ENCODE data around the gene PTPRQ.

Gene PTPRQ

GRCh38 chr12:80708259-80708974 lies 264.4 kb downstream of the PTPRQ start:
- in situ Hi-C loops (cut with HindIII; ENCODE audit: low pct_unique_long_range_greater_than_20kb, low sequenced_read_pairs): no loop called here
- DNase-seq (ENCODE audit: low read depth in 1 of 2, low spot score in 1 of 2): no peak
- TF ChIP-seq JUND (IDR thresholded peaks at IDR 0.05; ENCODE audit: low read depth): no peak

- no peak for TF ChIP-seq JUND (IDR thresholded peaks at IDR 0.05; ENCODE audit: low read depth)
- DNase-seq (ENCODE audit: low read depth in 1 of 2, low spot score in 1 of 2): no peak
- in situ Hi-C loops (cut with HindIII; ENCODE audit: low pct_unique_long_range_greater_than_20kb, low sequenced_read_pairs): no loop called here
Measured at GRCh38 chr12:80708975-80709328, 264.9 kb downstream of the PTPRQ start.

GRCh38 chr12:80709811-80710726 lies 266.0 kb downstream of the PTPRQ start:
- DNase-seq (ENCODE audit: low read depth in 1 of 2, low spot score in 1 of 2): no peak
- no peak for TF ChIP-seq JUND (IDR thresholded peaks at IDR 0.05; ENCODE audit: low read depth)
- in situ Hi-C loops (cut with HindIII; ENCODE audit: low pct_unique_long_range_greater_than_20kb, low sequenced_read_pairs): no loop called here

DNA sequence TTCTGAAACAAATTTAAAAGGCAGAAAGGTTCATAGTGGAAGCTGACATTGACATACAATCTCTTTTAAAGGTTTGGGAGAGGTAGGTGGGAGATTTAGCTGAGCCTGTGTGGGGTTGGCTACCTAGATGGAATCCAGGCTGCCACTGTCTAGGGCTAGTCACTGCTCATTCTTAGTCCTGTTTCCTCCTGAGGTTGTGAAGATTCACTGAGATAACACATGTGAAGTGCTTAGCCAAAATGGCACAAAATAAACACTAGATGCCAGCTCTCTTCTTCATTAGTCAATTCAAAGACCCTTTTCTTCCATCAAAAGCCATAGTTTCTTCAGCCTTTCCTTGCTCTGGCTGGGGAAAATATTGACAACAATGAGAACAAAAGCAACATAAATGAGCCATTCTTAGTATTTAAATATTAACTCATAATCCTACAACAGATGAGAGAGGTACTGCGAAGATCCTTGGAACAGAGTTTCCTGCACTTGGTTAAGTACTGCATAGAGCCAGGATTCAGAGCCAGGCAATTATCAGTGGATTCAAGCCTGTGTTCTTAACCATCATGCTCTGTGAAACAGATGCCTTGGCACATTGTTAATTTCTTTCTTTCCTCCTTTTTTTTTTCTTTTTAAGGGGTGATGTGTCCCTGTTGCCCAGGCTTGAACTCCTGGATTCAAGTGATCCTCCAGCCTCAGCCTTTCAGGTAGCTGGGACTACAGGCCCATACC lies 266.9 kb downstream of the PTPRQ start:
- TF ChIP-seq JUND (IDR thresholded peaks at IDR 0.05; ENCODE audit: low read depth): no peak
- in situ Hi-C loops (cut with HindIII; ENCODE audit: low pct_unique_long_range_greater_than_20kb, low sequenced_read_pairs): no loop called here
- DNase-seq (ENCODE audit: low read depth in 1 of 2, low spot score in 1 of 2): no peak

- in situ Hi-C loops (cut with HindIII; ENCODE audit: low pct_unique_long_range_greater_than_20kb, low sequenced_read_pairs): no loop called here
- DNase-seq (ENCODE audit: low read depth in 1 of 2, low spot score in 1 of 2): no peak
- no peak for TF ChIP-seq JUND (IDR thresholded peaks at IDR 0.05; ENCODE audit: low read depth)
Measured at GRCh38 chr12:80711866-80712265, 267.8 kb downstream of the PTPRQ start.

DNA sequence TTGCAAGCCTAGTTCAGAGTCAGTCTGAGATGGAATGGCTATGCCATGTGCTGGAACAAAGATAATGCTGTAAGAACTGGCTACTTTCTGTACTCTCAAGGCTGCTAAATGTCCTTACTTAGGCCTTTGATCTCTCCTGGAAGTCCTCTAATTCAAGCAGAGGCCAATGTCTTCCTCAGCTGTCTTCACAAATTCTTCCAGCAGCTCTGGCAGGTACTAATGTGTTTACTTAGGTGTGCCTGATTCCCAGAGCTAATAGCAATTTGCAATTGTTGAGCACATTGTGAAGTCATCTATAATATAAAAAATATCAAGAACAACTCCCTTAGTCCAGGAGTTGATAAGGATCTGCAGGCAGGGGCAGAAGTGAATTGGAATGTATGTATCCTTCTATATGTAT lies 268.8 kb downstream of the PTPRQ start:
- in situ Hi-C loops (cut with HindIII; ENCODE audit: low pct_unique_long_range_greater_than_20kb, low sequenced_read_pairs): no loop called here
- no peak for TF ChIP-seq JUND (IDR thresholded peaks at IDR 0.05; ENCODE audit: low read depth)

DNA sequence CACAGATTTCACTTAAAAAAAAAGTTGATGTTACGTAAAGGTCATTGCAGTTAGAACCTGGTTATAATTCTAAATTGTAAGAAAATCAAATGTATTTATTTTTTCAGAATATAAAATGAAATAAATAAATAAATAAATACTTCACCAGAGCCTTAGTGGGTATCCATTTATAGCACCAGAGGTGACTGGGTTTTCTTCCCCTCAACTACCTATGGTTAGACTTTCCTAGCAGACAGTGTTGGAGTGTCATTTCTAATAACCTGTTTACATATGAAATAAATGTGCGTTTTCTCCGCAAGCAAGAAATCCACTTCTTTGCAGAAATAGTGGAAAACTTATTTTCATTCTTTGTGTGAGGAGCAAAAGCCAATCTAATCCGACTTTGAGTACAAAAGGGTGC lies 269.4 kb downstream of the PTPRQ start:
- in situ Hi-C loops (cut with HindIII; ENCODE audit: low pct_unique_long_range_greater_than_20kb, low sequenced_read_pairs): no loop called here
- no peak for DNase-seq (ENCODE audit: low read depth in 1 of 2, low spot score in 1 of 2)
- no peak for TF ChIP-seq JUND (IDR thresholded peaks at IDR 0.05; ENCODE audit: low read depth)

More for the DNA sequence above, 268.8 kb downstream of the PTPRQ start:
- no peak for DNase-seq (ENCODE audit: low read depth in 1 of 2, low spot score in 1 of 2)

- TF ChIP-seq JUND (IDR thresholded peaks at IDR 0.05; ENCODE audit: low read depth): no peak
- DNase-seq (ENCODE audit: low read depth in 1 of 2, low spot score in 1 of 2): peak; percentile 30 to 40
- in situ Hi-C loops (cut with HindIII; ENCODE audit: low pct_unique_long_range_greater_than_20kb, low sequenced_read_pairs): no loop called here
Measured at GRCh38 chr12:80714055-80714454, 270.0 kb downstream of the PTPRQ start.

- no peak for TF ChIP-seq JUND (IDR thresholded peaks at IDR 0.05; ENCODE audit: low read depth)
- no peak for DNase-seq (ENCODE audit: low read depth in 1 of 2, low spot score in 1 of 2)
- in situ Hi-C loops (cut with HindIII; ENCODE audit: low pct_unique_long_range_greater_than_20kb, low sequenced_read_pairs): no loop called here
Measured at GRCh38 chr12:80714846-80715245, 270.8 kb downstream of the PTPRQ start.

DNA sequence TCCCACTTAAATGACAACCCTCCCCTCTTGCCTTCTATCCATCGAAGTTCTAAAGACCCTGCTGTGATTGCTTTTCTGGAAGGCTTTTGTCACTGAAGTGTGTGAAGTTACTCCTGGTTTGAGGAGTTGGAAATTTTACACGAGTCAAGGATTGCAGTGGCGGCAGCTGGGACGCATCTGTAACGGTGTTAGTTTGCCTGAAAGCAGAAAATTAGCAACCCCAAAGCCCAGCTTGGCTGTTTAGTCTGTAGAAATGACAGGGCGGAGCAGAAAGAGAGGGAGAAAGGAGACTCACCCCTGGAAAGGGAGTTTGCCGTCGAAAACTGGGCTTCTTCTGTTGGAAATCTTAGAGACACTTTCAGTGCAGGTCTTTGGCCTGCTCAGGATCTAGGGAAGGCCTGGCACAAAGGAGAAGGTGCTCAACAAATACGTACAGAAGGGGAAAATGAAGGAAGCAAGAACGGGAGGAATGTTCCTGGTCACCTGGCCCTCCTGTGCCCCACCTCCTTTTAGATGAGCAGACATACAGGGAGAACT lies 271.7 kb downstream of the PTPRQ start:
- no peak for DNase-seq (ENCODE audit: low read depth in 1 of 2, low spot score in 1 of 2)
- in situ Hi-C loops (cut with HindIII; ENCODE audit: low pct_unique_long_range_greater_than_20kb, low sequenced_read_pairs): no loop called here
- no peak for TF ChIP-seq JUND (IDR thresholded peaks at IDR 0.05; ENCODE audit: low read depth)

GRCh38 chr12:80716696-80717469 lies 272.8 kb downstream of the PTPRQ start, which contains the start of gene MYF5:
Gene MYF5 (plus strand): TSS chr12:80716912. CDS start chr12:80717064, 152 bp downstream.
- no peak for DNase-seq (ENCODE audit: low read depth in 1 of 2, low spot score in 1 of 2)
- no peak for TF ChIP-seq JUND (IDR thresholded peaks at IDR 0.05; ENCODE audit: low read depth)
- in situ Hi-C loops (cut with HindIII; ENCODE audit: low pct_unique_long_range_greater_than_20kb, low sequenced_read_pairs): no loop called here

DNA sequence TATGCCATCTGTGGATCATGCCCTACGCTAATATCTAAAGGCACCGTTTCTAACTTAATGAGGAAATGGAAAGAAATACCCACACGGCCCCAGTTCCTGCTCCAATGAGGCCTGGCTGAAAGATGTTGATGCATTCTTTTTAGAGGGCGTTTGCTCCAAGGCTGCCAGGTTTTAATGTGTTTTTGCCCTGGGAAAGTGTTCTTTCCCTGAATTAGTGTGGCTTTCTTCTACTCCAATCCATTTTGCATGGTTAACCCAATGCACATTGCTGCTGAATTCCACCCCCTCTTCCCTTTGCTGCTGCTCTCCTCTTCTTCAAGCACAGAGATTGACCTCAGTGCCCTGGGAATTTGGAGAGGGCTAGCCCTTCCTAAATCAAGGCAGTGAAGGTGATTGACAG lies 273.8 kb downstream of the PTPRQ start:
- in situ Hi-C loops (cut with HindIII; ENCODE audit: low pct_unique_long_range_greater_than_20kb, low sequenced_read_pairs): no loop called here
- TF ChIP-seq JUND (IDR thresholded peaks at IDR 0.05; ENCODE audit: low read depth): no peak
- no peak for DNase-seq (ENCODE audit: low read depth in 1 of 2, low spot score in 1 of 2)

Measured in T47D (cell line).